IMR-90 (cell line): ENCODE measurements around the gene ST7. TPM values are rescaled to one million over a fixed set of nuclear protein-coding genes. Genes with fewer than 3 reads are reported as not detected.

Experiments used
- ATAC-seq: fragments of 200-7000 bp; cut with Tn5 transposase; 2 replicates; pipeline ENCODE4 v1.9.1; 2020; ENCODE audit warnings: low read depth, mild to moderate bottlenecking, moderate library complexity
- BruUV-seq: library from RNA; stranded (reverse); fragments of 400-500 nt; replicated peaks from 2 replicates; lab custom pipeline; 2021; lab: Mats Ljungman, UMichigan
- CTCF ChIA-PET: fragments of 300-600 bp; formaldehyde crosslinking; extraction: SDS; loops from one replicate; lab custom pipeline; 2021; ENCODE audit warnings: antibody characterized with exemption; lab: Yijun Ruan, JAX
- POLR2A ChIA-PET: fragments of 300-600 bp; sonication (Branson Sonifier 250); formaldehyde crosslinking; loops from one replicate; lab custom pipeline; 2022; ENCODE audit warnings: antibody characterized with exemption; ENCODE audit not compliant: unreplicated experiment; lab: Charles Lee
- DNase-seq: peaks from one replicate; pipeline ENCODE4 v3.0.0; 2013
- H2AFZ ChIP-seq: replicated peaks from 2 replicates; pipeline ENCODE3; 2013; ENCODE audit warnings: low read length, mild to moderate bottlenecking; ENCODE audit not compliant: poor library complexity
- H2AK5ac ChIP-seq: 2 replicates; pipeline ENCODE4 v1.6.1; 2013; ENCODE audit warnings: low read depth, low read length, inconsistent platforms
- H2AK9ac ChIP-seq: replicated peaks from 2 replicates; pipeline ENCODE3; 2013; ENCODE audit warnings: mild to moderate bottlenecking, low read depth, low read length, moderate library complexity; ENCODE audit not compliant: poor library complexity
- H2BK120ac ChIP-seq: 2 replicates; pipeline ENCODE4 v1.6.1; 2013; ENCODE audit warnings: low read depth, low read length, inconsistent platforms
- H2BK15ac ChIP-seq: 3 replicates; pipeline ENCODE4 v1.6.1; 2013; ENCODE audit warnings: low read depth, low read length, inconsistent platforms
- H2BK20ac ChIP-seq: 2 replicates; pipeline ENCODE4 v1.6.1; 2013; ENCODE audit warnings: low read depth, mild to moderate bottlenecking, inconsistent platforms, low read length, moderate library complexity
- H2BK5ac ChIP-seq: 2 replicates; pipeline ENCODE4 v1.6.1; 2013; ENCODE audit warnings: mild to moderate bottlenecking, low read depth, low read length, inconsistent platforms; ENCODE audit not compliant: poor library complexity, severe bottlenecking
- H3K14ac ChIP-seq: replicated peaks from 2 replicates; pipeline ENCODE4 v1.6.1; 2013; ENCODE audit warnings: low read depth, low read length, inconsistent platforms
- H3K18ac ChIP-seq: 2 replicates; pipeline ENCODE4 v1.6.1; 2013; ENCODE audit warnings: low read depth, low read length, control low read depth
- H3K23ac ChIP-seq: 2 replicates; pipeline ENCODE4 v1.6.1; 2013; ENCODE audit warnings: low read depth, low read length, inconsistent platforms
- H3K27ac ChIP-seq: 2 replicates; pipeline ENCODE4 v1.5.1; 2013; ENCODE audit warnings: mild to moderate bottlenecking, control low read depth, low read length; ENCODE audit not compliant: insufficient read depth
- H3K27me3 ChIP-seq: 2 replicates; pipeline ENCODE4 v1.6.1; 2013; ENCODE audit warnings: low read length; ENCODE audit not compliant: control insufficient read depth, insufficient read depth
- H3K36me3 ChIP-seq: 2 replicates; pipeline ENCODE4 v1.6.1; 2013; ENCODE audit warnings: low read length, mixed read lengths; ENCODE audit not compliant: control insufficient read depth, insufficient read depth
- H3K4ac ChIP-seq: 2 replicates; pipeline ENCODE4 v1.6.1; 2013; ENCODE audit warnings: low read depth, low read length, inconsistent platforms
- H3K4me1 ChIP-seq: 2 replicates; pipeline ENCODE4 v1.6.1; 2013; ENCODE audit warnings: low read length, mixed read lengths; ENCODE audit not compliant: control insufficient read depth, insufficient read depth
- H3K4me2 ChIP-seq: 2 replicates; pipeline ENCODE4 v1.6.1; 2013; ENCODE audit warnings: low read depth, mild to moderate bottlenecking, control low read depth, low read length, moderate library complexity
- H3K4me3 ChIP-seq: 2 replicates; pipeline ENCODE4 v1.5.1; 2013; ENCODE audit warnings: low read depth, mild to moderate bottlenecking, control low read depth, low read length, moderate library complexity; ENCODE audit not compliant: insufficient read depth
- H3K56ac ChIP-seq: 2 replicates; pipeline ENCODE4 v1.6.1; 2013; ENCODE audit warnings: low read length, inconsistent platforms; ENCODE audit not compliant: insufficient read depth; ENCODE audit errors: extremely low read depth
- H3K79me1 ChIP-seq, 2 experiments: 2 replicates each; pipeline ENCODE4 v1.6.1; 2013; ENCODE audit warnings: low read length in 2 of 2, inconsistent platforms in 1 of 2, low read depth in 1 of 2
- H3K9ac ChIP-seq: 2 replicates; pipeline ENCODE4 v1.6.1; 2013; ENCODE audit warnings: low read depth, low read length, control low read depth
- H3K9me1 ChIP-seq: 2 replicates; pipeline ENCODE4 v1.6.1; 2013; ENCODE audit warnings: low read length, inconsistent platforms; ENCODE audit not compliant: insufficient read depth
- H3K9me3 ChIP-seq: 2 replicates; pipeline ENCODE4 v1.6.1; 2013; ENCODE audit warnings: low read length; ENCODE audit not compliant: control insufficient read depth, insufficient read depth
- H4K20me1 ChIP-seq: 2 replicates; pipeline ENCODE4 v1.6.1; 2013; ENCODE audit warnings: low read length, inconsistent platforms; ENCODE audit not compliant: insufficient read depth
- H4K5ac ChIP-seq: 2 replicates; pipeline ENCODE4 v1.6.1; 2013; ENCODE audit warnings: mild to moderate bottlenecking, low read depth, low read length, control low read depth
- H4K8ac ChIP-seq, 2 experiments: 2 replicates each; pipeline ENCODE4 v1.6.1; 2013; ENCODE audit warnings: low read depth in 2 of 2, low read length in 2 of 2, control low read depth in 1 of 2, inconsistent platforms in 1 of 2
- H4K91ac ChIP-seq: 2 replicates; pipeline ENCODE4 v1.6.1; 2013; ENCODE audit warnings: low read depth, low read length, inconsistent platforms; ENCODE audit not compliant: insufficient read depth
- BHLHE40 ChIP-seq: fragments of 150-350 bp; IDR thresholded peaks from 2 replicates; pipeline ENCODE4 v1.6.1; 2016; ENCODE audit warnings: mild to moderate bottlenecking, low read depth, low read length
- MAZ ChIP-seq: IDR thresholded peaks from 2 replicates; pipeline ENCODE4 v1.6.1; 2012; ENCODE audit warnings: low read depth, mild to moderate bottlenecking, low read length, improper control_type of control experiment, moderate library complexity, borderline replicate concordance
- POLR2A ChIP-seq: IDR thresholded peaks from 2 replicates; pipeline ENCODE4 v1.6.1; 2012; ENCODE audit warnings: mild to moderate bottlenecking, low read depth, low read length
- RAD21 ChIP-seq: IDR thresholded peaks from 2 replicates; pipeline ENCODE4 v1.6.1; 2012; ENCODE audit warnings: low read length, improper control_type of control experiment
- whole genome bisulfite sequencing, 2 experiments: methylation state at CpG; one replicate each; pipeline versions ENCODE4 v1.1.5 to v1.1.7; 2013; ENCODE audit warnings: missing lambda C conversion rate in 2 of 2; ENCODE audit not compliant: insufficient read length in 1 of 2; ENCODE audit errors: extremely low coverage in 2 of 2; 5-methylcytosine and 5-hydroxymethylcytosine counted together
- dilution Hi-C: fragments of 300-500 bp; cut with HindIII; formaldehyde crosslinking; loops from one replicate; pipeline ENCODE4 v1.14.3; 2018; ENCODE audit warnings: low sequenced_read_pairs; ENCODE audit not compliant: unreplicated experiment
- in situ Hi-C: fragments of 300-500 bp; cut with MboI; formaldehyde crosslinking; loops from 3 replicates; pipeline ENCODE4 v1.14.3; 2019; ENCODE audit warnings: low sequenced_read_pairs, inconsistent platforms, mixed read lengths
- intact Hi-C: fragments of 100-400 bp; cut with micrococcal nuclease; formaldehyde crosslinking; loops from 2 replicates; pipeline ENCODE4 v1.10.0; 2022
- polyA plus RNA-seq, 3 experiments: library from polyadenylated mRNA; depleted of rRNA; stranded (reverse); fragments of >200 nt; gene quantifications; 2 replicates each; pipeline ENCODE4 v1.2.3, GENCODE V29; 2012; ENCODE audit warnings: low replicate concordance in 1 of 3
- total RNA-seq: library from RNA; depleted of rRNA; stranded (reverse); fragments of >200 nt; gene quantifications from 2 replicates; pipeline ENCODE4 v1.2.3, GENCODE V29; 2012

The ST7 gene
- total and polyA plus RNA-seq, 2 of the 4 experiments (the other 2 are of a cell fraction): 18.6 to 26.0 TPM

- no peak overlapping the region for H3K27ac ChIP-seq
- TF ChIP-seq RAD21 (no peak), BHLHE40 (no peak), POLR2A (no peak), MAZ (no peak)
- H3K9me1 ChIP-seq: peaks cover 5% of the 10 kb centered on the region
- CTCF ChIA-PET: no interaction called here
- H3K4ac ChIP-seq: no peak overlapping the region
- H2AFZ ChIP-seq: no peak overlapping the region
- H3K9ac ChIP-seq: no peak overlapping the region
- intact Hi-C loops: no loop called here
- no peaks in the 10 kb centered on the region; a peak in 1 of 4 replicates for H3K79me1 ChIP-seq
- no peak overlapping the region for H4K91ac ChIP-seq
- BruUV-seq: no TSS peak
- POLR2A ChIA-PET: no interaction called here
- peak; percentile 56 for DNase-seq
- in situ Hi-C loops: no loop called here
- no peak overlapping the region for H3K23ac ChIP-seq
- no peak overlapping the region for H3K4me3 ChIP-seq
- no peaks in the 10 kb centered on the region for H3K9me3 ChIP-seq
- H2BK20ac ChIP-seq: no peak overlapping the region
- no peaks in the 10 kb centered on the region for H3K36me3 ChIP-seq
- H4K20me1 ChIP-seq: no peaks in the 10 kb centered on the region
- no peak overlapping the region for H4K5ac ChIP-seq
- H3K14ac ChIP-seq: no peak overlapping the region
- WGBS, 2 experiments: no CpG with 5 or more reads among the region's 2 CpGs
- dilution Hi-C loops: no loop called here
- H2BK5ac ChIP-seq: no peak overlapping the region
- no peak overlapping the region for H3K4me2 ChIP-seq
- H3K56ac ChIP-seq: no peak overlapping the region
- no peaks in the 10 kb centered on the region for H3K27me3 ChIP-seq
- no peak; the same call in 1 of the 2 replicates for ATAC-seq
- peaks cover 4% of the 10 kb centered on the region; the same call in 1 of the 2 replicates for H3K4me1 ChIP-seq
- H2AK5ac ChIP-seq: no peak overlapping the region
- H3K18ac ChIP-seq: no peak overlapping the region
- no peak overlapping the region for H2BK15ac ChIP-seq
- H4K8ac ChIP-seq: no peak overlapping the region
- no peak overlapping the region for H2BK120ac ChIP-seq
- no peak overlapping the region for H2AK9ac ChIP-seq
These were observed 209.8 kb downstream of the ST7 start for GRCh38 chr7:117163101-117163500.
